Neural progenitor cell (in vitro differentiated cells): ENCODE data around the gene ZNF521. TPM values are rescaled to one million over a fixed set of nuclear protein-coding genes. Genes with fewer than 3 reads are reported as not detected.

Experiments used
- DNase-seq: peaks from one replicate; pipeline ENCODE4 v3.0.0-alpha.2; 2016; ENCODE audit warnings: low spot score
- H2AFZ ChIP-seq: fragments of 200-600 bp; sonication (generic); replicated peaks from 2 replicates; pipeline ENCODE4 v1.6.1; 2016; ENCODE audit warnings: antibody characterized with exemption
- H3F3A ChIP-seq: fragments of 200-600 bp; sonication (generic); 2 replicates; pipeline ENCODE4 v1.6.1; 2016; ENCODE audit warnings: antibody characterized with exemption, low read depth
- H3K27ac ChIP-seq: fragments of 200-600 bp; sonication (generic); 2 replicates; pipeline ENCODE4 v1.5.1; 2016; ENCODE audit warnings: mild to moderate bottlenecking
- H3K27me3 ChIP-seq: fragments of 200-600 bp; sonication (generic); 2 replicates; pipeline ENCODE4 v1.6.1; 2016; ENCODE audit warnings: mild to moderate bottlenecking, moderate library complexity
- H3K36me3 ChIP-seq: fragments of 200-600 bp; sonication (generic); 2 replicates; pipeline ENCODE4 v1.5.1; 2016
- H3K4me1 ChIP-seq: fragments of 200-600 bp; sonication (generic); 2 replicates; pipeline ENCODE4 v1.6.1; 2016; ENCODE audit warnings: mixed run types
- H3K4me2 ChIP-seq: fragments of 200-600 bp; sonication (generic); 2 replicates; pipeline ENCODE4 v1.6.1; 2016
- H3K4me3 ChIP-seq: fragments of 200-600 bp; sonication (generic); 2 replicates; pipeline ENCODE4 v1.5.1; 2016
- H3K79me2 ChIP-seq: fragments of 200-600 bp; sonication (generic); 2 replicates; pipeline ENCODE4 v1.6.1; 2016; ENCODE audit warnings: low read depth
- H3K9ac ChIP-seq: fragments of 200-600 bp; sonication (generic); 2 replicates; pipeline ENCODE4 v1.6.1; 2016
- H3K9me3 ChIP-seq: fragments of 200-600 bp; sonication (generic); 2 replicates; pipeline ENCODE4 v1.5.1; 2016; ENCODE audit warnings: low read depth
- H4K20me1 ChIP-seq: fragments of 200-600 bp; sonication (generic); 2 replicates; pipeline ENCODE4 v1.6.1; 2016; ENCODE audit warnings: low read depth
- H3K27ac Mint-ChIP-seq: 3 replicates; pipeline ENCODE4 v1.8.0; 2021; ENCODE audit warnings: mixed read lengths
- H3K27me3 Mint-ChIP-seq: 2 replicates; pipeline ENCODE4 v1.8.0; 2022; ENCODE audit warnings: low read depth, mild to moderate bottlenecking, inconsistent platforms, moderate library complexity, mixed read lengths; ENCODE audit not compliant: insufficient read depth
- H3K36me3 Mint-ChIP-seq: 3 replicates; pipeline ENCODE4 v1.8.0; 2021; ENCODE audit warnings: mixed read lengths
- H3K4me1 Mint-ChIP-seq: 3 replicates; pipeline ENCODE4 v1.8.0; 2021; ENCODE audit warnings: mixed read lengths
- H3K4me3 Mint-ChIP-seq: 3 replicates; pipeline ENCODE4 v1.8.0; 2021; ENCODE audit warnings: mild to moderate bottlenecking, moderate library complexity, mixed read lengths
- H3K9me3 Mint-ChIP-seq: 3 replicates; pipeline ENCODE4 v1.8.0; 2020; ENCODE audit warnings: mixed read lengths
- CTCF ChIP-seq: fragments of 200-600 bp; sonication (generic); IDR thresholded peaks from 2 replicates; pipeline ENCODE4 v1.5.1; 2017; ENCODE audit warnings: antibody characterized with exemption, mild to moderate bottlenecking
- EZH2 ChIP-seq: fragments of 200-600 bp; sonication (generic); IDR thresholded peaks from 2 replicates; pipeline ENCODE4 v1.6.1; 2017; ENCODE audit warnings: antibody characterized with exemption, mild to moderate bottlenecking, moderate library complexity
- EZH2phosphoT487 ChIP-seq: fragments of 200-600 bp; sonication (generic); IDR thresholded peaks from 2 replicates; pipeline ENCODE4 v1.6.1; 2017; ENCODE audit warnings: antibody characterized with exemption
- total RNA-seq: library from RNA; depleted of rRNA; stranded (reverse); fragments of >200 nt; gene quantifications from 2 replicates; pipeline ENCODE4 v1.2.3, GENCODE V29; 2015; ENCODE audit warnings: low replicate concordance

Gene ZNF521
- total RNA-seq, 1 donor from 2014 or later: 136 TPM

GRCh38 chr18:25239581-25240419 lies 112.2 kb downstream of the ZNF521 start:
- H3K27me3 Mint-ChIP-seq: no peaks in the 10 kb centered on the region

GRCh38 chr18:25239151-25239550 lies 112.8 kb downstream of the ZNF521 start:
- Histone ChIP-seq H4K20me1 (peaks cover 100% of the 10 kb centered on the region), H3K9me3 (no peaks in the 10 kb centered on the region), H3K36me3 (no peaks in the 10 kb centered on the region), H3K27me3 (no peaks in the 10 kb centered on the region), H3K4me1 (peaks cover 63% of the 10 kb centered on the region), H3K27ac (peak overlapping the region; percentile 47), H3K9ac (no peak overlapping the region), H3K4me3 (no peak overlapping the region), H3K4me2 (no peak overlapping the region), H3K79me2 (peaks cover 99% of the 10 kb centered on the region), H3F3A (peaks cover 25% of the 10 kb centered on the region), H2AFZ (no peak overlapping the region)
- no peak overlapping the region for H3K4me3 Mint-ChIP-seq
- peaks cover 9% of the 10 kb centered on the region for H3K36me3 Mint-ChIP-seq
- peaks cover 36% of the 10 kb centered on the region for H3K4me1 Mint-ChIP-seq
- H3K27ac Mint-ChIP-seq: no peak overlapping the region
- TF ChIP-seq EZH2phosphoT487: no peak
- no peak for TF ChIP-seq EZH2
- no peak for TF ChIP-seq CTCF
- no peak for DNase-seq
- H3K27me3 Mint-ChIP-seq: no peaks in the 10 kb centered on the region
- no peaks in the 10 kb centered on the region for H3K9me3 Mint-ChIP-seq

More at GRCh38 chr18:25239581-25240419, 112.2 kb downstream of the ZNF521 start:
- H2AFZ ChIP-seq: no peak overlapping the region
- H3K4me3 Mint-ChIP-seq: no peak overlapping the region
- peaks cover 64% of the 10 kb centered on the region for H3K4me1 ChIP-seq
- no peaks in the 10 kb centered on the region for H3K27me3 ChIP-seq
- H3K36me3 Mint-ChIP-seq: peaks cover 10% of the 10 kb centered on the region
- H3K27ac Mint-ChIP-seq: no peak overlapping the region
- peaks cover 25% of the 10 kb centered on the region for H3F3A ChIP-seq
- peak overlapping the region; percentile 47 for H3K27ac ChIP-seq
- no peaks in the 10 kb centered on the region for H3K9me3 Mint-ChIP-seq
- no peak overlapping the region for H3K9ac ChIP-seq
- H3K9me3 ChIP-seq: no peaks in the 10 kb centered on the region
- peaks cover 37% of the 10 kb centered on the region for H3K4me1 Mint-ChIP-seq
- no peak for TF ChIP-seq EZH2phosphoT487
- TF ChIP-seq EZH2: no peak
- no peak for TF ChIP-seq CTCF
- no peaks in the 10 kb centered on the region for H3K36me3 ChIP-seq
- DNase-seq: no peak
- peaks cover 100% of the 10 kb centered on the region for H4K20me1 ChIP-seq
- peaks cover 99% of the 10 kb centered on the region for H3K79me2 ChIP-seq
- H3K4me2 ChIP-seq: no peak overlapping the region
- H3K4me3 ChIP-seq: no peak overlapping the region

- H3K27me3 Mint-ChIP-seq: no peaks in the 10 kb centered on the region
- H3K36me3 ChIP-seq: no peaks in the 10 kb centered on the region
- no peaks in the 10 kb centered on the region for H3K9me3 Mint-ChIP-seq
- no peak overlapping the region for H3K4me2 ChIP-seq
- H3F3A ChIP-seq: peaks cover 25% of the 10 kb centered on the region
- peaks cover 34% of the 10 kb centered on the region for H3K4me1 Mint-ChIP-seq
- no peak overlapping the region for H3K27ac ChIP-seq
- H3K27me3 ChIP-seq: no peaks in the 10 kb centered on the region
- no peak overlapping the region for H3K4me3 Mint-ChIP-seq
- TF ChIP-seq EZH2 (no peak), EZH2phosphoT487 (no peak), CTCF (no peak)
- DNase-seq: no peak
- H2AFZ ChIP-seq: no peak overlapping the region
- H3K36me3 Mint-ChIP-seq: peaks cover 8% of the 10 kb centered on the region
- peaks cover 100% of the 10 kb centered on the region for H4K20me1 ChIP-seq
- H3K4me1 ChIP-seq: peaks cover 61% of the 10 kb centered on the region
- peaks cover 100% of the 10 kb centered on the region for H3K79me2 ChIP-seq
- no peak overlapping the region for H3K4me3 ChIP-seq
- H3K27ac Mint-ChIP-seq: no peak overlapping the region
- no peaks in the 10 kb centered on the region for H3K9me3 ChIP-seq
- H3K9ac ChIP-seq: no peak overlapping the region
Observed at GRCh38 chr18:25237571-25238267, 114.2 kb downstream of the ZNF521 start.
